CD4-positive, alpha-beta T cell treated with Interleukin-15 for 1 hour (primary cell): ENCODE measurements around the gene CSNK1A1L.
"Not testable (repeated sequence)": the region's sequence is repeated elsewhere in the genome, so short reads cannot be mapped to it uniquely, and the experiment has no call there.

ENCODE experiments used
- DNase-seq: peaks from one replicate; pipeline ENCODE4 v3.0.0-alpha.2; 2020

The CSNK1A1L gene

DNA sequence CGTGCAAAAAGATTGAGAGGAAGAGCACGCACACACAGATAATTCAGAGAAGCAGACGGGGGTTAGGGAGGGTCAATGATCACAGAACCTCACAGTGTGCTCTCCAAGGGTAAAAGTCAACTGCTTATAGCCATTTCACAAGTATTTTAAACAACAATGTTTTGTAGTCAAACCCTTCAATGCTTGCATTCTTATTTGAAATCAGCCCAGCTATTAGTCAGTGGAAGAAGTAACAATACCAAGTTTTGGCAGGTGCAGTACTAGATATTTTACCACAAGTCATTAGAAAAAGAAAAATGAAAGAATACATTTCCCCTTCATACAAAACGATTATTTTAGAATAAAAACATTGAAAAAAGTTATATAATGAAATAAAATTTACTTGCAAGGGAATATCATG lies 2.6 kb downstream of the CSNK1A1L start:
- no peak for DNase-seq

DNA sequence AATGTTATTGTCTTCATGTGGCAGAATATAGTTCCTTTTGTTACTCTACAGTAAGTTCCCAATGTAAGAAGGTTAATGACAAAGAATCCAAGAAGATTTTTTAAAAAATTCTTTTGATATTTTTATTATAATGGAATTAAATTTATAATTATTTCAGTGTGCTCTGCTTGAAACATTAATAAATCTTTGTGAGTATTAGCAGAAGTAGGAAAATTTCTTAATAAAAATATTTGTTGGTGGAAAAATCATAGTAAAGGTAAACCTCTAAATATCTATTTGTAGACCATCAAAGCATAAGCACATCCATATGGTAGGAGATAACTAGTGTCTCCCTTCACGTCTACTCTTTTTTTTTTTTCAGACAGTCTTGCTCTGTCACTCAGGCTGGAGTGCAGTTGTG lies 4.3 kb downstream of the CSNK1A1L start:
- DNase-seq, result no peak

DNA sequence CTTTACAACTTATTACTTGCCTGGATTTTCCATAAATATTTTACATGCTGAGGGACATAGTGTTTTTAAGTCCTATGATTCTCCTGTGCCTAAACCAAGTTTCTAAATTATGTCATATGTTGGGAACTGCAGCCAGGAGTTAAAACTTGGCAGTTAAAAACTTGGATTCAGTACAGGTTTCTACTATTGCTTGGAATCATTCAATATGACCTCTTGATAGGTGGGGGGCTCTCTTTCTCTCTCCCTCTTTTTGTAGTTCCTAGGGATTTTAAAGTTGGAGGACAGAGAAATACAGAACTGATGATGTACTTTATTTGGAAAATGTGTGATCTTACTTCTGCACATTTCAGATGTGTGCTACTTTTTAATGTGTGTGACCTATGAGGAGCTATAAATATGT lies 4.7 kb downstream of the CSNK1A1L start:
- DNase-seq, result no peak

DNA sequence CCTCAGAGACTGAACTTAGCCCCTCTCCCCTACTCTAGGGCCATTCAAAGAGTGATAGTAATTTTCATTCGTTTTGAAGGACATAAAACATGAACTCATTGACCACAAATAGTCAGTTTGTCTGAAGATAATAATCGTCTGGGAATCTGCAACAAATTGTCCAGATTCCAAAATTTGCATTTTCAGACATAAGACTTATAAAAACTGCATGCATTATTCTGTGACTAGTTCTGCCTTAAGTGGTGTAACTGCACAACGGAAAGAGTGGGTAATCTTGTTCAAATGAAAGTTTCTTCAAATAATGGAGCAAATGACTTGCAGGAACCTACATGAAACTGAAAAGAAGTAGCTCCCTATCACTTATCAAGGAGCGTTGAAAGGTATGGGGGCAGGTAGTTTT lies 8.4 kb downstream of the CSNK1A1L start:
- no peak for DNase-seq

DNA sequence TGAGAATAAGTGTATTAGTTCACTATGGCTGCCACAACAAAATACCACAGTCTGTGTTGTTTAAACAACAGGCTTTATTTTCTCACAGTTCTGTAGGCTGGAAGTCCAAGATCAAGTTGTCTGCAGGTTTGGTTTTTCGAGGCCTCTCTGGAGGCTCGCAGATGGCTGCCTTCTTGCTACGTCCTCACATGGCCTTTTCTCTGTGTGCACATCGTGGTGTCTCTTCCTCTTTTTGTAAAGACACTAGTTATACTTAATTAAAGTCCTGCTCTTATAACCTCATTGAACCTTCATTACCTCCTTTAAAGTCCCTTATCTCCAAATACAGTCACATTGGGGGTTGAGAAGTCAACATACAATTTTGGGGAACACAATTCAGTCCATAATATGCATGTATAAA lies 10.6 kb downstream of the CSNK1A1L start:
- no peak for DNase-seq

DNA sequence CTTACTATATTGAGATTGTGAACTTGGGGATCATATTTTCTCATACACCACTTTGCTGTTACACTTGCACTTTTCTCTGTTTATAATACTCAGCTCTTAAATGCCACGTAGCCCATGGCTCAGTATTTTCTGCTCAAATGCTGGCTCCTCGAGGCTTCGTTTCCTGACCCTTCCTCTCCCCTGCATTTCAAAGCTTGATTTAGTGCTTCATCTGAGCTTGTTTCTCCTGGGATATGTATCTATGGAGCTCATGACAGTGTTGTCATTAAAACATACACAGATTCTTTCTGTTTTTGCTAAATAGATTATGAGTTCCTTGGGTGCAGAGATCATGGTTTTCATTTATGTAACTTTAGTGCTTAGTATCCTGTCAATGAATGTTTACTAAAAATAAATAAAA lies 11.4 kb downstream of the CSNK1A1L start:
- DNase-seq, result no peak

DNA sequence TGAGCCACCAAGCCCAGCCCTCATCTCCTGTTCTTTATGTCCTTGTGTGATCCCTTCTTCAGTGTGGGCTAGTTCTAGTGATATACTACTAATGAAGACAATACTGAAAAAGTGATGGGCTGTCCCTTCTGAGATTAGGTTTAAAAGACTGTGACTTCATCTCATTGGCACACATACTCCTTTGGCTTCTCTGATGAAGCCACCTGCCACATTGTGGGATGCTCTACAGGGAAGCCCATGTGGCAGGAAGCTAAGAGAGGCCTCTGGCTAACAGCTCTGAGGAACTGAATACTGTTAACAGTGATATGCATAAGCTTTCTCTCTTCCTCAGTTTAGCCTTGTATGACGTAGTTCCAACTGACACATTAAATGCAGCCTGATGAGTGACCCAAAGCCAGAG lies 13.6 kb downstream of the CSNK1A1L start:
- no peak for DNase-seq

DNA sequence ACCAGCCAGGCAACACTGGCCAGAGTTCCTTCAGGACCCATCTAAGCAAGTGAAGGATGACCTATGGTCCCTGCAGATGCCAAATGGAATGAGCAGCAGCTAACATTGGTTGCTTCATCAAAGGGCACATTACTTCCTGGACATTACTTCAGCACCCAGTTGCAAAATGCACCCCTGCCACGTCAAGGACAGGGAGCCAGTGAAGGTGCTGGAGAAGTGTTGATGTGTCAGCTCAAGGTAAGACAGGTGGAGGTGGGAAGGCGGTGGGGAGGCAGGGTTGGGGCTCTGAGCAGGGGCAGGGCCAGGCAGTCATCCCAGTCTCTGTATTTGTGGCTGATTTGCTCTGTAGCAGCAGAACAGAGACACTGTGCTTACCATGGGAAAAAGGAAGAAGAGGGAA lies 14.6 kb downstream of the CSNK1A1L start:
- no peak for DNase-seq

DNA sequence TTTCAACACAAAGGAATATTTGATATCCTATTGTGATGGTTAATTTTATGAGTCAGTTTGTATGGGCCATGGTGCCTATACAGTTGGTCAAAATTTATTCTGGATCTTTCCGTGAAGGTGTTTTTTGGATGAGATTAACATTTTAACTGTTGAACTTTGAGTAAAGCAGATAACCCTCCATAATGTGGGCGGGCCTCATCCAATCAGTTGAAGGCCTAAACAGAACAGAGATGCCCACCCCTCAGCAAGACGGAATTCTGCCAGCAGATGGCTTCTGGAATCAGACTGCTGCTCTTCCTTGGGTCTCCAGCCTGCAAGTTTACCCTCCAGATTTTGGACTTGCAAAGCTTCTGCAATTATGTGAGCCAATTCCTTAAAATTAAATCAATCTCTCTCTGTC lies 16.0 kb downstream of the CSNK1A1L start:
- DNase-seq, result no peak

DNA sequence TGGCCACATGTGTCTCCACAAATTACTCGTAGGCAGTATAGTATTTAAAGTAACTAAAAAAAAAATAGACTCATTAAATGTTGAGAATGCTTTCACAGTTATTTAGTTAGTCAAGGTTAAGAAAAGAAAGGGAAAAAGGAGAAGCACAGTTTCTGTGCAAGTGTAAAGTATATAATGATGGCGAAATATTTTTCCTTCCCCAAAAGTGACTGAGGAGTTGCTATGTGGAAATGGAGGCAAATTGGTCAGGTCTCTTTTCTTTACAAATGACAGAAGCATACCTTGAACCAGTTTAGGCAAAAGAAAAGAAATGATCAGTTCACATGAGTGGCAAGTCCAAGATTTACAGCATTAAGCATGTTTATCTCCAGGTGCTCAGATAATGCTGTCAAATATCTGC lies 18.0 kb downstream of the CSNK1A1L start:
- no peak for DNase-seq

DNA sequence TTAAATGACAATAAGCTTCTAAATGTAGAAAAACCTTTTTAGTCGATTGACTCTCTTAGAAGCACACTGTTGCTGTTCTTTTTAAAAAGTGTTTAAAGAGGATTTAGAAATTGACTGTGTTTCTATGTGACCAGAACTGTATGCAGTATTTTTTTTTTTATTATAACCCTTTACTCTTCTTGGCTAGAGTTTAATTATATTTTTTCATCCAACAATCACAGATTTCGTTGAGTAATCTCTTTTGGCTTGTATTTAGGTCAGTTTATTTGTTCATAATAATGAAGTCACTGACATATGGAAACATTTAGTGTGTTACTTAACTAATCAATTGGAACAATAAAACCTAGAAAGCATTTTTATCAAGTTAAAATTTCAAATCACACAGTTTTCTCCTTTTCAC lies 19.9 kb downstream of the CSNK1A1L start:
- DNase-seq, result no peak

DNA sequence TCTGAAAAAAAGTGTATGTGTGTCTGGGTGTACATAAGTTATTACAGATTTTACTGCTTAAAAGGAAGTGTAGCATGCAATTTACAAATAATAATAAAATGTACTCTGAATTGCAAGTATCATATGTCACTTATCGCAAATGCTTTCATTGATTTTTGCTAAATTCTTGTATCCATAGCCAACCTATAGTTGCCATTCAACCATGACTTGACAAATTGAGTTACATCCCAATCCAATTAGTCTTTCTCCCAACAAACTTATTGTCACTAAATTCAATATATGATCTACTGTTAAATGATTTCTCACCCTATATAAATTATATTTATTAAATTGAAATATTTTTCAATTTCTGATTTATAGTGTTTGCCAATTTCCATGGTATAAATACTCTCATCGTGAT lies 28.6 kb downstream of the CSNK1A1L start:
- no peak for DNase-seq

DNA sequence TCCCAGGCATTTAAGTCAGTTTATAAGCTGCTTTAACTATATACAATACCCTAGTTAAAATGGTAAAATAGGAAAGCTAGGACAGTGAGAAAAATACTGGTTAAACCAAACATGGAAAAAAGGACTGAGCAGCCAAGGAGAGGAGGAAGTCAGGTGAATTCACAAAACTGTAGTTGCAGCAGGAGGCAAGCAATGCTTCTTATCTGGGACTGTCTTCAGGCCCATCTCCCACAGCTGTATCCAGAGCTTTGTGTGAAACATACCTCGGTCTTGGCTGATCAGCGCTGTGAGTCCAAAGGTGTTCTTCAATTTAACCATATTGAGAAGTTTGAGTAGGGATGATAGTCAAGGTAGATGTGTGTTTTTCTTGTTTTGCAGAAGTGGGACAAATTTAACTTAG lies 30.3 kb downstream of the CSNK1A1L start:
- DNase-seq, result no peak

DNA sequence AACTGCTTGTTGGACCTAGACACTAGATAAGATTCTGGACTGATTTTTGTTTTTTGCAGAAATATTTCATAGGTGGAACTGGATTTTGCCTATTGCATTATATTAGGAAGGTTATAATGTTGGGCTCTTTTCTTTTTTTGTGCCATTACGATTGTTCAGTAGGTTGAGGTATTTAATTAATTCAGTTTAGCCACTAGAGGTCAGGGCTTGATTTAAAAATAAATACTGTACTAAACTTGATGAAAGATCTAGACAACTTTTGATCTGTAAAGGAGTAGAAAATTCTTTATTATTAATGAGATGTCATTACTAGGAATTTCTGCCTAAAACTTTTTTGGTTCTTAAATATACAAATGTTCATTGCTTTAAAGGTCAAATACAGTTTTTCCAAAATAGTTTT lies 30.8 kb downstream of the CSNK1A1L start:
- no peak for DNase-seq

DNA sequence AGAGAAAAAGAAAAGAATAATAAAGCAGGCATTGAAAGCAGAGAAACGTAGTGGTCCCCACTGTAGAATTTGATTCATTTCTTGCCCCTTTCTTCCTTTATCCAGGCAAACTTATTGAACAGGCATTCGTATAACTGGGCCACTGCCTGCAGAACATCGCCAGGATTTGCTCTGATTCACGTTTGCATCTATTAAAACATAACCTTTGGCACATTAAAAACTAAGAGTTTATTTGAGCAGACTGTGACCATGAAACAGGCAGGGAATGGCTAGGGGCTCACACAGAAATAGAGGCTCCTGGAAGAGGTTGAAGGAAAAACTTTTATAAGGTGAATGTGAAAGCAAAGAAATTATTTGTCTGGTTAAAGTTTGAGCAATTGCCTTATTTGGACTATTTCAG lies 33.4 kb downstream of the CSNK1A1L start:
- no peak for DNase-seq

DNA sequence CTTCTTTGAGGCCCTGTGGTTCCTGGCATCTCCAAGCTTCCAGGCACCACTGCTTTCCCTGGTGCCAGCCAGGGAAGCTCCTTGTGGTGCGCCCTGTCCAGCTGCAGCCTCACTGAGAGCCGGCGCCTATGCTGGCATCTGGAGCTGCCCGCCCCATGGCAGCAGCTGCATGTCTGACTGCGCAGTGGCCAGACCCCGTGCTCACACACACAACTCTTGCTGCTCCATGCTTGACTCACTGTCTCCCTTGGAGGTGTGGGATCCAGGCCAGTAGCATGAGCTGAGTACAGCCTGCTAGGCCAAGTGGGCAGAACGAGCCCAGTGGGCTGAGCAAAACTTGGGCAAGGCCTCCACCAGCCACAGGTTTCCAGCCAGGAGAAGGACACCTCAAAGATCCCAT lies 34.5 kb downstream of the CSNK1A1L start:
- DNase-seq, result no peak

DNA sequence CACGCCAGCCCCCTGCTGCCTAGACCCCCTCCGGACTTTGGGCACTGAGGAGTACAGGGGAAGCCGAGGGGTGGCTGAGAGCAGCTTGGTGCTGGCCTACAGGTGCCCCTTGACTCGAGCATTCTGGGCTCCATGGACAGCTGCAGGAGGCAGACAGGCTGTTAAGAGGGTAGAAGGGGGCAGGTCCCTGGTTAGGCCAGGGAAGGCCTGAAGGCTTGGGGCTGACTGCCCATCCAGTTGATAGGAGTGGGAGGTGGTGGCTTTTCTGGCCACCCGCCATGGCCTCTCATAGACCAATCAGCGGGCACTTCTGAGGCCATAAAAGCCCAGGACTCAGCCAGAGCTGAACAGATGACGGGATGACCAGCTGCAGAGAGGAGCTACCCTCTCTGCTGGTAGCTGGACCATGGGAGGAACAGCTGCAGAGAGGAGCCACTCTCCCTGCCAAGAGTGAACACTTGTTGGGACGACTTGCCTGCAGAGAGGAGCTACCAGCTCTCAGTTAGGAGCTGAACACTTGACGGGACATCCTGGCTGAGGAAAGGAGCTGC lies 35.2 kb downstream of the CSNK1A1L start:
- no peak for DNase-seq

DNA sequence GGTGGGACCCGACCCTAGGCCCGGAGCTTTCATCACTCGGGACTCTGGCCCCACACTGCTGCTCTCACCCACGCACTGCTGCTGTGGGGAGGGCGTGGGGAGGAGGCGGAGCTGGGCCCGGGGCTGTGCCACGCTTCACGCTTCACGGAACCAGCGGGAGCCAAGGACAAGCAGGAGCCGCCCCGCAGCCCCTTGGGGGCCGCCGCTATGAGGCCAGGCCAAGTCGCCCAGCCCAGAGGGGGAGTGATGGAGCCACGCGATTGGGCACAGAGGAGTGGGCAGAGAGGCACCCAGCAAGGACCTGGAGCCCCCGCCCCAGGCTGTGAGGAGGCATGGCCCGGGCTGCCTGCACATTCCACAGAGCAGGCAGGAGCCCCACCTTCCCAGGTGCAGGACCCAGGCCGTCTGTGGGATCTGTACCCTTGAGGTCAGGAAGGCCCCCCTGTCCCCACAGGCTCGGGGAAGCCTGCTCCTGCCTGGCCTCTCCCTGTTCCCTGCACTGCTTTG lies 35.8 kb downstream of the CSNK1A1L start:
- DNase-seq, result no peak

DNA sequence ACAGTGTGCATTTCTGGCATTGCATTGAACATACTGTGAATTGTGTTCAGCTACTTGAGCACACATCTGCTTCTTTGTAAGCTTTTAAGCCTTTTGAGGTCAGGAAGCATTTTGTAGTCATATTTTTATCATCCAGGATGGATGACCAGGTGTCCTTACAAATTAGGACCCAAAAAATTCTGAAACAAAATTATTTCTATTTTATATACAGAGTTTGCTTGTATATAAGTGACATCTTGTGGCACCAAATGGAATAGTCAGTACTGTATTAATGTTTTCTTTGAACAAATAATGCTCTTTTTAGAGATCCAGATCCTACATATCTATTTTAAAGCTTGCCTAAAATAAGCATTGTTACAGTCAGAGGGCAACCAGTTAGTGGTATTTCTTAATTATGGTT lies 36.5 kb downstream of the CSNK1A1L start:
- no peak for DNase-seq

DNA sequence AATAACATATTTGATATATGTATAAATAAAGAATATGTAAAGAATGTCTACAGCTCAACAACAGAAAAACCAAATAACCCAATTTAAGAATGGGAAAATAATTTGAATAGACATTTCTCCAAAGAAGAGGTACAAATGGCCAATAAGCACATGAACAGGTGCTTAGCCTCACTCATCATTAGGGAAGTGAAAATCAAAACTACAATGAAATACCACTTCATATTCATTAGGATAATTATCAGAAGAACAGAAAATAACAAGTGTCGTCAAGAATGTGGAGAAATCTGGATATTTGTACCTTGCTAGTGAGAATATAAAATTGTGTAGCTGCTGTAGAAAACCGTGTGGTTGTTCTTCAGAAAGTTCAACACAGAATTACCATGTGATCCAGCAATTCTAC lies 37.6 kb downstream of the CSNK1A1L start:
- DNase-seq, result no peak

DNA sequence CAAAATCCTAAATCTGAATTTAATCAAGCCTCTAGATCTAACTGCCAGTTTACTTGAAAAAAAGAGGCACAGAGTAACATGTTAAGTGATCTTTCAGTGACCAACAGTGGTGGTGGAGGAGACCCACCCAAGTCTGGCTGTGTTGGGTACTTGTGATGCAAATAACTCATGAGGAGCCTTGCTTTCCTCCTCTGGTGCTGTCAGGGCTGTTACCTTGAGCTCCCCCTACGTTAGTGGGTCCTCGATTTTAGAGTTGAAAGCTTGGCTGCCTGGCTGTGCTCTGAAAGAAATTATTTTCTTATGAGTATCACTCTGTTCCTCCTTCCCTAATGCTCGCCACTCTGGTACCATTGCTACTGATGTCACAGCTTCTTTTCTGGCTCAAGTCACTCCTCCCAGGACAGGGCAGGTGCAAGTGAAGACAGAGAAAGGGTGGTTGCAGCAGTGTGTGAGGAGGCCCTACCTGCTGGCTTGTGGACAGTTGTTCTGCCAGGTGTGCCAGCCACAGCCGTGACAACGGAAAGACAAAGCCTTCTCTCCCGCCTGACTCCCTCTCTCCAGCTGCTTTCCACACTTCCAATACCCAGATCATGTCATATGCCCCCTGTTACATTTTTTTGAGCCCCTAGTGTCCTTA lies 39.5 kb downstream of the CSNK1A1L start:
- DNase-seq, result no peak

DNA sequence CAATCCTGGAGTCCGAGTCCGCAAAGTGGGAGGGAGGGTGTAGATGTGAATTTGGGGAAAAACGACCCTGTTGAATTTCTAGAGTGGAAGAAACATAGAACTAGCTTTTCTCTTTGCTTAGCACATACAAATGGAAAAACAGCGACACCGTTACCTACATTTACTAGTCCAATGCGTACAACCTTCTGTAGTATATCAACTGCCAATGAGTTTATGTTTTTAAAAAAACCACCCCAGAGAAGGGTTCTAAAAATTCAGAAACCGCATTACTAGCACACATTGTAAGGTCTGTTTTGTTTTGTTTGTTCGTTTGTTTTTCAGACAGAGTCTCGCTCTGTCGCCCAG lies 45.6 kb downstream of the CSNK1A1L start:
- no peak for DNase-seq

DNA sequence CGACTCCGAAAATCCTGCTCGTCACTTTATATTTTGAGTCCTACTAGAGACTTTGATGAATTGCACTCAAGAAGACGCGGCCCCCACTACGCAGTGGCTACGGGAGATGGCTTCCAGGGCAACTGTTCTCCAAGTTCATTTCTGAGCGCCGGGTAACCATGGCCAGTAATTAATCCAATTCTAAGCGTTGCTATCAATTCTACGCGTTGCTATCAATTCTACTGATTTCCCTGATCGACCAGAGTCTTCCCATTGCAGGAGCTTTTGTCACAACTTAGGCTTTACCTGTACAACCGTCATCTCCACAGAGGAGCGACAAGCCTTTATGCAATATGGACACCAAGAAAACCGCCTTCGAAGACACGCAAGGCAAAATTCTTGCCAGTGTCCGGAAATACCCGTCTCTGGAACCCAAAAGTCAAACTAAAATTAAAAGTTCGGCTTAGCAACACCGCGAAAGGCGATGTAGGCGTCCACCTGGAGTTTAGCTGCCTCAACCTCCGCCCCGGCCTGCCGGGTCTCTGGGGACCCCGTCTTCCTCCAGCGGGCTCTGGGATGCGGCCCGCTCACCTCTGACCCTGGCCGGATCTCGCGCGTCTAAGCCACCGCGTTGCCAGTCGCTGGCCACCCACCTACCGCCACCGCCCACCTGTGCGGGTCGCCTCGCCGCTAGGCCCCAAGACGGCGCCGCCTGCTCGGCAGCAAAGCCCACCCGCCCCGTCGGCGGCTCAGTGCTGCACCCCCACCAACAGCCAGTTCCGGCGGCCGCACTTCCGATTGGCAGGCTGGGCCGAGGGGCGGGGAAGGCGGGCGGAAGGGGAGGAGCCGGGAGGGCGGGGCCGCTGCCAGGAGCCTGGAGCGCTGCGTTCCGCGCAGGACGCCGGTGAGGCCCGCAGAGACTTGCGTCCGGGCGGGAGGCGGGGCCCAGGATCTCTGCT lies 46.3 kb downstream of the CSNK1A1L start, which contains the start of gene SUPT20H:
Gene SUPT20H (minus strand): TSS at position 779 of the 938 bp plus-strand sequence. CDS start 8,198 bp downstream, outside the sequence.
- peak; percentile 92 for DNase-seq

DNA sequence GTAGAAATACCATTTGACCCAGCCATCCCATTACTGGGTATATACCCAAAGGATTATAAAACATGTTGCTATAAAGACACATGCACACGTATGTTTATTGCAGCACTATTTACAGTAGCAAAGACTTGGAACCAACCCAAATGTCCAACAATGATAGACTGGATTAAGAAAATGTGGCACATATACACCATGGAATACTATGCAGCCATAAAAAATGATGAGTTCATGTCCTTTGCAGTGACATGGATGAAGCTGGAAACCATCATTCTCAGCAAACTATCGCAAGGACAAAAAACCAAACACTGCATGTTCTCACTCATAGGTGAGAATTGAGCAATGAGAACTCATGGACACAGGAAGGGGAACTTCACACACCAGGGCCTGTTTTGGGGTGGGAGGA lies 49.2 kb downstream of the CSNK1A1L start:
- not testable (repeated sequence) for DNase-seq
